Activated CD8-positive, alpha-beta T cell treated with anti-CD3 and anti-CD28 coated beads for 36 hours (primary cell): ENCODE measurements around the gene CABS1. TPM values are rescaled to one million over a fixed set of nuclear protein-coding genes. Genes with fewer than 3 reads are reported as not detected.

Source experiments
- ATAC-seq: fragments of 200-7000 bp; cut with Tn5 transposase; one replicate; pipeline ENCODE4 v1.10.0; 2021; ENCODE audit warnings: mild to moderate bottlenecking, moderate library complexity
- CTCF ChIA-PET: fragments of 350-600 bp; sonication (Branson Sonifier 250); formaldehyde crosslinking; loops from one replicate; lab custom pipeline; 2021; ENCODE audit warnings: antibody characterized with exemption; lab: Charles Lee
- POLR2A ChIA-PET: fragments of 350-600 bp; sonication (Branson Sonifier 250); formaldehyde crosslinking; loops from one replicate; lab custom pipeline; 2021; ENCODE audit warnings: antibody characterized with exemption; lab: Charles Lee
- DNase-seq: peaks from one replicate; pipeline ENCODE4 v3.0.0-alpha.2; 2020
- H3K27ac Mint-ChIP-seq: one replicate; pipeline ENCODE4 v1.8.0; 2021; ENCODE audit warnings: mild to moderate bottlenecking, mixed read lengths
- H3K27me3 Mint-ChIP-seq: one replicate; pipeline ENCODE4 v1.8.0; 2021; ENCODE audit warnings: mixed read lengths
- H3K36me3 Mint-ChIP-seq: one replicate; pipeline ENCODE4 v1.8.0; 2021; ENCODE audit warnings: low read depth, mixed read lengths
- H3K4me1 Mint-ChIP-seq: one replicate; pipeline ENCODE4 v1.8.0; 2021; ENCODE audit warnings: low read depth, mixed read lengths
- H3K4me3 Mint-ChIP-seq: one replicate; pipeline ENCODE4 v1.8.0; 2021; ENCODE audit warnings: mild to moderate bottlenecking, moderate library complexity, mixed read lengths
- H3K9me3 Mint-ChIP-seq: one replicate; pipeline ENCODE4 v1.8.0; 2021; ENCODE audit warnings: mixed read lengths
- intact Hi-C: fragments of 100-400 bp; cut with micrococcal nuclease; formaldehyde crosslinking; loops from one replicate; pipeline ENCODE4 v1.10.0; 2022
- total RNA-seq, 2 experiments: library from RNA; stranded (reverse); gene quantifications; one replicate each; pipeline ENCODE4 v1.2.3, GENCODE V29; 2021
- TF ChIP-seq, protein P1 (sequence below): fragments of 200-600 bp; IDR thresholded peaks from one replicate; pipeline ENCODE4 v1.8.0; 2022; ENCODE audit warnings: antibody characterized with exemption, mild to moderate bottlenecking

CABS1 gene
- total RNA-seq, 2 experiments from 2014 or later: not detected

DNA sequence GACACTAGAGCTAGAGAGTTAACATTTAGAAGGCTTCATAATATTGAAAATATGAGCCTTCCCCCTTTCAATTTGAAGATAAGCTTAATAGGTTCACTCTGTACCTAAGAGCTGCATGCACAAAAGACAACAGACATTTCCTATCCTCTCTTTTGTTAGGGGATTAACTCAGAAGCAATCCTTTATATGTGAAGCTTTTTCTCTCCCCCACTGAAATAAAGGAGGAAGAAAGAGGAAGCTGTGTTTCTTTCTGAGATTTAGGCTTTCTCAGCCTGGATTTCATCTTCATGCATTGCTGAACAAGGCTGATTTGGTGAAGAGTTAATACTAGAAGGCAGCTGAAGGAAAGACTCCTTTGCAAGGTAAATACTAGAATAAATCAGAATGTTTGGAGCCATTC is 21.0 kb upstream of the CABS1 start:
- CTCF ChIA-PET: interaction anchor here (0.6 kb wide), 1 partner anchor 75 kb away, joined by 3 read pairs; no protein-coding TSS in a partner anchor

DNA sequence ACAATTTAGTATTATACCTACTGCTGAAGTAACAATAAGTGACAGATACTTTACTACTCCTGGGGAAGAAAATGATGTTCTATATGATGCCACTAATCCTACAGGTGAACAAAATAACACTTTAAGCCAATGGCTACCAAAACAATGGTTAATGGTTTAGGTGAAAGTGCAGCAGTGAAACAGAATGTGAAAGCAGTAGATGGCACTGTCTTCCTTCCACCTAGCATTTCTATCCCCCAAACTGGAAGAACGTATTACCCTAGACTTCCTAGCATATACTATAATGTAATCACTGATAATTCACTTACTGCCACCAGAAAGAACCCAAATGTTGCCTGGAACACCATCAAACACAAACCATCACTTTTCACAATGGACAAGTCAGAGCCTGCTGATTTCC is 18.9 kb upstream of the CABS1 start:
- intact Hi-C loops: no loop called here
- Mint-ChIP-seq H3K27ac (no peak overlapping the region), H3K4me3 (no peak overlapping the region), H3K36me3 (no peaks in the 10 kb centered on the region), H3K9me3 (no peaks in the 10 kb centered on the region), H3K27me3 (no peaks in the 10 kb centered on the region), H3K4me1 (no peaks in the 10 kb centered on the region)
- ATAC-seq (no peak), DNase-seq (no peak)
- ChIA-PET CTCF (no interaction called here), POLR2A (no interaction called here)
- TF ChIP-seq, protein P1, sequence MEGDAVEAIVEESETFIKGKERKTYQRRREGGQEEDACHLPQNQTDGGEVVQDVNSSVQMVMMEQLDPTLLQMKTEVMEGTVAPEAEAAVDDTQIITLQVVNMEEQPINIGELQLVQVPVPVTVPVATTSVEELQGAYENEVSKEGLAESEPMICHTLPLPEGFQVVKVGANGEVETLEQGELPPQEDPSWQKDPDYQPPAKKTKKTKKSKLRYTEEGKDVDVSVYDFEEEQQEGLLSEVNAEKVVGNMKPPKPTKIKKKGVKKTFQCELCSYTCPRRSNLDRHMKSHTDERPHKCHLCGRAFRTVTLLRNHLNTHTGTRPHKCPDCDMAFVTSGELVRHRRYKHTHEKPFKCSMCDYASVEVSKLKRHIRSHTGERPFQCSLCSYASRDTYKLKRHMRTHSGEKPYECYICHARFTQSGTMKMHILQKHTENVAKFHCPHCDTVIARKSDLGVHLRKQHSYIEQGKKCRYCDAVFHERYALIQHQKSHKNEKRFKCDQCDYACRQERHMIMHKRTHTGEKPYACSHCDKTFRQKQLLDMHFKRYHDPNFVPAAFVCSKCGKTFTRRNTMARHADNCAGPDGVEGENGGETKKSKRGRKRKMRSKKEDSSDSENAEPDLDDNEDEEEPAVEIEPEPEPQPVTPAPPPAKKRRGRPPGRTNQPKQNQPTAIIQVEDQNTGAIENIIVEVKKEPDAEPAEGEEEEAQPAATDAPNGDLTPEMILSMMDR: no peak

More for the DNA sequence above, 21.0 kb upstream of the CABS1 start:
- Mint-ChIP-seq H3K4me3 (no peak overlapping the region), H3K9me3 (peaks cover 1% of the 10 kb centered on the region), H3K27ac (no peak overlapping the region), H3K27me3 (no peaks in the 10 kb centered on the region), H3K36me3 (no peaks in the 10 kb centered on the region), H3K4me1 (no peaks in the 10 kb centered on the region)
- intact Hi-C loops: no loop called here
- POLR2A ChIA-PET: no interaction called here
- ATAC-seq (no peak), DNase-seq (no peak)
- TF ChIP-seq, protein P1: no peak

DNA sequence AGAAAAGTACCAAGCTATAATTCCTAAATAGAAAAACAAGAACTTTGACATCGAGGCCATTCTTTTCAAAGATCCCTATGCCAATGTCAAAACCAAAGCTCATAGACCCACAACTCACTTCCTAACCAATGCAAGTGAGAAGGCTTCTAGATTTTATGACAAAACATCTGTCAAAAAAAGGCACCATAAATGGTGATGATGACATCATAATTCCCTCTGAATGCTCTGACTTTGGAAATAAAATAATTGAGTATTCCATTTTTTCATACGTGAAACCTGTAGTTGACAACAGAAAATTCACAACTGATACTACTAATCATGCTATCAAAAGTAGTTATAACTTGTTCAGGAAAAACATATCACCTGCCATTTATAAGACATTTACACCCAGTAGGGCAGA is 8.7 kb upstream of the CABS1 start:
- H3K27me3 Mint-ChIP-seq: no peaks in the 10 kb centered on the region
- no peak overlapping the region for H3K4me3 Mint-ChIP-seq
- H3K9me3 Mint-ChIP-seq: no peaks in the 10 kb centered on the region
- POLR2A ChIA-PET: no interaction called here
- no peak for ATAC-seq
- H3K27ac Mint-ChIP-seq: no peak overlapping the region
- CTCF ChIA-PET: interaction anchor here (2.0 kb wide), 1 partner anchor 9 kb away, joined by 4 read pairs; the partner anchor contains the start of gene CABS1
- no peak for DNase-seq
- TF ChIP-seq, protein P1: no peak
- H3K4me1 Mint-ChIP-seq: no peaks in the 10 kb centered on the region
- H3K36me3 Mint-ChIP-seq: no peaks in the 10 kb centered on the region
- intact Hi-C loops: no loop called here

GRCh38 chr4:70336043-70336442 is 1.3 kb downstream of the CABS1 start:
- Mint-ChIP-seq H3K4me1 (no peaks in the 10 kb centered on the region), H3K27ac (no peak overlapping the region), H3K4me3 (no peak overlapping the region), H3K36me3 (no peaks in the 10 kb centered on the region), H3K27me3 (no peaks in the 10 kb centered on the region), H3K9me3 (no peaks in the 10 kb centered on the region)
- ChIA-PET POLR2A (no interaction called here), CTCF (no interaction called here)
- ATAC-seq: no peak
- intact Hi-C loops: no loop called here
- no peak for DNase-seq
- TF ChIP-seq, protein P1: no peak

- no peaks in the 10 kb centered on the region for H3K4me1 Mint-ChIP-seq
- TF ChIP-seq, protein P1: no peak
- no peaks in the 10 kb centered on the region for H3K27me3 Mint-ChIP-seq
- DNase-seq (no peak), ATAC-seq (no peak)
- no peaks in the 10 kb centered on the region for H3K36me3 Mint-ChIP-seq
- intact Hi-C loops: no loop called here
- H3K27ac Mint-ChIP-seq: no peak overlapping the region
- ChIA-PET CTCF (no interaction called here), POLR2A (no interaction called here)
- no peak overlapping the region for H3K4me3 Mint-ChIP-seq
- no peaks in the 10 kb centered on the region for H3K9me3 Mint-ChIP-seq
Observed at GRCh38 chr4:70337886-70338420, 3.2 kb downstream of the CABS1 start.
